CD4-positive, alpha-beta T cell treated with Interleukin-10 for 1 hour (primary cell): ENCODE results near the gene C10orf71.
A peak's percentile ranks its signal among the peaks of the same experiment; 100 is the strongest.

Experiments used
- DNase-seq: peaks from one replicate; pipeline ENCODE4 v3.0.0-alpha.2; 2020

Gene C10orf71

GRCh38 chr10:49275896-49276295 lies 23.1 kb upstream of the C10orf71 start:
- DNase-seq: no peak

- DNase-seq: no peak
These were observed 22.4 kb upstream of the C10orf71 start for GRCh38 chr10:49276596-49276995.

- DNase-seq: no peak
These were observed 21.0 kb upstream of the C10orf71 start for GRCh38 chr10:49277973-49278372.

GRCh38 chr10:49278497-49278981 lies 20.4 kb upstream of the C10orf71 start:
- no peak for DNase-seq

- no peak for DNase-seq
These were observed 19.7 kb upstream of the C10orf71 start for GRCh38 chr10:49279015-49279880.

GRCh38 chr10:49280001-49280408 lies 19.0 kb upstream of the C10orf71 start:
- no peak for DNase-seq

GRCh38 chr10:49281461-49281860 lies 17.5 kb upstream of the C10orf71 start:
- DNase-seq: no peak

- no peak for DNase-seq
These were observed 16.7 kb upstream of the C10orf71 start for GRCh38 chr10:49282306-49282705.

- peak; percentile 11 for DNase-seq
These were observed 16.1 kb upstream of the C10orf71 start for GRCh38 chr10:49282879-49283341.

- no peak for DNase-seq
These were observed 15.5 kb upstream of the C10orf71 start for GRCh38 chr10:49283491-49283890.

- no peak for DNase-seq
These were observed 14.6 kb upstream of the C10orf71 start for GRCh38 chr10:49284356-49284755.

- DNase-seq: no peak
These were observed 13.7 kb upstream of the C10orf71 start for GRCh38 chr10:49285232-49285631.

GRCh38 chr10:49286686-49287085 lies 12.3 kb upstream of the C10orf71 start:
- no peak for DNase-seq

- no peak for DNase-seq
These were observed 11.2 kb upstream of the C10orf71 start for GRCh38 chr10:49287689-49288340.

GRCh38 chr10:49288341-49289065 lies 10.5 kb upstream of the C10orf71 start:
- DNase-seq: no peak

GRCh38 chr10:49289480-49289879 lies 9.5 kb upstream of the C10orf71 start:
- DNase-seq: no peak

- DNase-seq: no peak
These were observed 8.8 kb upstream of the C10orf71 start for GRCh38 chr10:49290131-49290530.

- DNase-seq: no peak
These were observed 8.4 kb upstream of the C10orf71 start for GRCh38 chr10:49290607-49291006.

- DNase-seq: no peak
These were observed 6.3 kb upstream of the C10orf71 start for GRCh38 chr10:49292565-49293207.

- no peak for DNase-seq
These were observed 5.8 kb upstream of the C10orf71 start for GRCh38 chr10:49293208-49293603.

GRCh38 chr10:49294731-49295130 lies 4.2 kb upstream of the C10orf71 start:
- DNase-seq: no peak

GRCh38 chr10:49295297-49295696 lies 3.7 kb upstream of the C10orf71 start:
- no peak for DNase-seq

GRCh38 chr10:49296382-49296781 lies 2.6 kb upstream of the C10orf71 start:
- no peak for DNase-seq
